ENCODE measurements around the gene PPP1R37.

DNA sequence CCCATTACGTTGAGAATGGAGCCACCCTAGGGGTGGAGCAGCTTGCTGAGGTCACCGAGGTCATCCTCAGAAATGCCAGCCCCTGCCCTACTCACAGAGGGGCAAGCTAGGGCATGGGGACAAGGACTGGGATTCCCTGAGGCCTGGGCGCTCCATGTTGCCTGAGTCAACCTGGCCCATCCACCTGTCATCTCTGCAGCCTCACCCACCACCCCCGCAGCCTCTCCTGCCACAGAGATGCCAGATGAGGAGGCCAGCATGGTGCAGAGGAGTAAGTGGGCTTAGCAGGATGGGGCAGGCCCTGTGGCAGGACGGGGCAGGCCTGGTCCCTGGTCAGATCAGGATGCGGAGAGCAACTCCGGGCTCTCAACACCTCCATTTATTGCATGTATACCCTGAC is 58.3 kb downstream of the PPP1R37 start:
- TF ChIP-seq, protein P1, sequence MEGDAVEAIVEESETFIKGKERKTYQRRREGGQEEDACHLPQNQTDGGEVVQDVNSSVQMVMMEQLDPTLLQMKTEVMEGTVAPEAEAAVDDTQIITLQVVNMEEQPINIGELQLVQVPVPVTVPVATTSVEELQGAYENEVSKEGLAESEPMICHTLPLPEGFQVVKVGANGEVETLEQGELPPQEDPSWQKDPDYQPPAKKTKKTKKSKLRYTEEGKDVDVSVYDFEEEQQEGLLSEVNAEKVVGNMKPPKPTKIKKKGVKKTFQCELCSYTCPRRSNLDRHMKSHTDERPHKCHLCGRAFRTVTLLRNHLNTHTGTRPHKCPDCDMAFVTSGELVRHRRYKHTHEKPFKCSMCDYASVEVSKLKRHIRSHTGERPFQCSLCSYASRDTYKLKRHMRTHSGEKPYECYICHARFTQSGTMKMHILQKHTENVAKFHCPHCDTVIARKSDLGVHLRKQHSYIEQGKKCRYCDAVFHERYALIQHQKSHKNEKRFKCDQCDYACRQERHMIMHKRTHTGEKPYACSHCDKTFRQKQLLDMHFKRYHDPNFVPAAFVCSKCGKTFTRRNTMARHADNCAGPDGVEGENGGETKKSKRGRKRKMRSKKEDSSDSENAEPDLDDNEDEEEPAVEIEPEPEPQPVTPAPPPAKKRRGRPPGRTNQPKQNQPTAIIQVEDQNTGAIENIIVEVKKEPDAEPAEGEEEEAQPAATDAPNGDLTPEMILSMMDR (conservative IDR thresholded peaks at IDR 0.05; ENCODE audit: low read depth, low read length) = no peak
- TF ChIP-seq EZH2 (IDR thresholded peaks at IDR 0.05; ENCODE audit: low read length, unreplicated experiment) = no peak

All from PC-3 (cell line).